Kidney epithelial cell (primary cell): Measurements from ENCODE around the gene CD22. TPM values are rescaled to one million over a fixed set of nuclear protein-coding genes. Genes with fewer than 3 reads are reported as not detected.

ENCODE experiments used
- DNase-seq: peaks from one replicate; pipeline ENCODE4 v3.0.0-alpha.2; 2010; ENCODE audit warnings: low read depth
- H3K27me3 ChIP-seq: 2 replicates; pipeline ENCODE4 v1.6.0; 2011; ENCODE audit warnings: low read length; ENCODE audit not compliant: control insufficient read depth, insufficient read depth
- H3K36me3 ChIP-seq: 2 replicates; pipeline ENCODE4 v1.5.1; 2011; ENCODE audit warnings: low read length; ENCODE audit not compliant: control insufficient read depth, insufficient read depth
- H3K4me3 ChIP-seq: 2 replicates; pipeline ENCODE4 v1.5.1; 2011; ENCODE audit warnings: low read depth, mild to moderate bottlenecking, control low read depth, low read length
- CTCF ChIP-seq: IDR thresholded peaks from 2 replicates; pipeline ENCODE4 v1.5.1; 2011; ENCODE audit warnings: mild to moderate bottlenecking, moderate library complexity, low read length, control low read depth, inconsistent platforms; ENCODE audit not compliant: insufficient read depth, poor library complexity, severe bottlenecking
- total RNA-seq: library from RNA; depleted of rRNA; stranded (reverse); fragments of >200 nt; gene quantifications from 2 replicates; pipeline ENCODE4 v1.2.3, GENCODE V29; 2015

Gene CD22
- total RNA-seq, 1 donor from 2014 or later: 2.9 TPM

GRCh38 chr19:35291259-35291658 is 37.7 kb upstream of the CD22 start:
- Histone ChIP-seq H3K36me3 (no peaks in the 10 kb centered on the region), H3K4me3 (no peak overlapping the region), H3K27me3 (peaks cover 32% of the 10 kb centered on the region)
- no peak for DNase-seq
- TF ChIP-seq CTCF: no peak

- no peak for TF ChIP-seq CTCF
- no peak for DNase-seq
- Histone ChIP-seq H3K36me3 (no peaks in the 10 kb centered on the region), H3K4me3 (no peak within 1 kb of the TSS), H3K27me3 (peaks cover 34% of the 10 kb centered on the region)
These were observed 37.1 kb upstream of the CD22 start, which contains the start of gene MAG for GRCh38 chr19:35291916-35292315. TSS of gene MAG (plus strand) at chr19:35292161. CDS start at chr19:35295409, 3,248 bp downstream.

GRCh38 chr19:35292421-35293362 is 36.3 kb upstream of the CD22 start:
- H3K27me3 ChIP-seq: peaks cover 37% of the 10 kb centered on the region
- TF ChIP-seq CTCF: no peak
- DNase-seq: no peak
- no peak overlapping the region for H3K4me3 ChIP-seq
- no peaks in the 10 kb centered on the region for H3K36me3 ChIP-seq

GRCh38 chr19:35293363-35293739 is 35.6 kb upstream of the CD22 start:
- no peak overlapping the region for H3K4me3 ChIP-seq
- DNase-seq: no peak
- TF ChIP-seq CTCF: no peak
- H3K36me3 ChIP-seq: no peaks in the 10 kb centered on the region
- peaks cover 38% of the 10 kb centered on the region for H3K27me3 ChIP-seq

- Histone ChIP-seq H3K4me3 (no peak overlapping the region), H3K36me3 (no peaks in the 10 kb centered on the region), H3K27me3 (peaks cover 41% of the 10 kb centered on the region)
- DNase-seq: no peak
- no peak for TF ChIP-seq CTCF
These were observed 35.2 kb upstream of the CD22 start for GRCh38 chr19:35293808-35294207.

GRCh38 chr19:35294328-35294727 is 34.7 kb upstream of the CD22 start:
- no peaks in the 10 kb centered on the region for H3K36me3 ChIP-seq
- H3K4me3 ChIP-seq: no peak overlapping the region
- no peak for TF ChIP-seq CTCF
- H3K27me3 ChIP-seq: peaks cover 41% of the 10 kb centered on the region
- no peak for DNase-seq
